Effector memory CD4-positive, alpha-beta T cell (primary cell): ENCODE data around the gene KIF3A.

Experiments
- DNase-seq, 3 donors: peaks; one replicate each; pipeline ENCODE4 v3.0.0-alpha.2; 2020
- H3K27ac ChIP-seq: 2 replicates; pipeline ENCODE4 v1.7.0; 2013; ENCODE audit warnings: mild to moderate bottlenecking, low read length, moderate library complexity; ENCODE audit not compliant: insufficient read depth, poor library complexity, severe bottlenecking
- H3K27me3 ChIP-seq: replicated peaks from 2 replicates; pipeline ENCODE4 v1.7.0; 2013; ENCODE audit warnings: mild to moderate bottlenecking, low read length; ENCODE audit not compliant: insufficient read depth, control insufficient read depth, poor library complexity, severe bottlenecking
- H3K36me3 ChIP-seq: 2 replicates; pipeline ENCODE4 v1.7.0; 2013; ENCODE audit warnings: mild to moderate bottlenecking, low read length, moderate library complexity; ENCODE audit not compliant: control insufficient read depth, insufficient read depth
- H3K4me1 ChIP-seq: 2 replicates; pipeline ENCODE4 v1.7.0; 2013; ENCODE audit warnings: low read length, mild to moderate bottlenecking; ENCODE audit not compliant: control insufficient read depth, insufficient read depth, poor library complexity, severe bottlenecking
- H3K4me3 ChIP-seq: 2 replicates; pipeline ENCODE4 v1.7.0; 2013; ENCODE audit warnings: low read length, low read depth, mild to moderate bottlenecking; ENCODE audit not compliant: insufficient read depth, poor library complexity, severe bottlenecking
- H3K9me3 ChIP-seq: 2 replicates; pipeline ENCODE4 v1.7.0; 2013; ENCODE audit warnings: mild to moderate bottlenecking, low read length, moderate library complexity; ENCODE audit not compliant: control insufficient read depth

Gene KIF3A

GRCh38 chr5:132658381-132659302 lies 78.7 kb downstream of the KIF3A start:
- DNase-seq = no peak
- H3K27me3 ChIP-seq = peaks cover 15% of the 10 kb centered on the region
- H3K9me3 ChIP-seq = no peaks in the 10 kb centered on the region
- H3K36me3 ChIP-seq = no peaks in the 10 kb centered on the region
- no peak overlapping the region for H3K27ac ChIP-seq
- peaks cover 13% of the 10 kb centered on the region for H3K4me1 ChIP-seq
- H3K4me3 ChIP-seq = no peak overlapping the region

GRCh38 chr5:132657676-132658380 lies 79.5 kb downstream of the KIF3A start, which contains the start of gene IL13:
Gene IL13 (plus strand): TSS chr5:132658173. CDS start chr5:132658187, 14 bp downstream.
- H3K27ac ChIP-seq = no peak within 1 kb of the TSS
- peaks cover 15% of the 10 kb centered on the region for H3K27me3 ChIP-seq
- H3K36me3 ChIP-seq = no peaks in the 10 kb centered on the region
- peaks cover 13% of the 10 kb centered on the region for H3K4me1 ChIP-seq
- no peaks in the 10 kb centered on the region for H3K9me3 ChIP-seq
- no peak for DNase-seq
- H3K4me3 ChIP-seq = no peak within 1 kb of the TSS

- Histone ChIP-seq H3K27me3 (peaks cover 15% of the 10 kb centered on the region), H3K27ac (no peak overlapping the region), H3K4me1 (peaks cover 13% of the 10 kb centered on the region), H3K9me3 (no peaks in the 10 kb centered on the region), H3K4me3 (peak overlapping the region; percentile 48), H3K36me3 (no peaks in the 10 kb centered on the region)
- no peak for DNase-seq
These were observed 80.5 kb downstream of the KIF3A start for GRCh38 chr5:132656774-132657355.

- peak overlapping the region; percentile 48 for H3K4me3 ChIP-seq
- H3K27ac ChIP-seq = no peak overlapping the region
These were observed 81.2 kb downstream of the KIF3A start for GRCh38 chr5:132655821-132656773.

GRCh38 chr5:132653716-132654115 lies 83.6 kb downstream of the KIF3A start:
- DNase-seq = no peak
- H3K27ac ChIP-seq = no peak overlapping the region
- no peak overlapping the region for H3K4me3 ChIP-seq
- peaks cover 9% of the 10 kb centered on the region for H3K4me1 ChIP-seq
- no peaks in the 10 kb centered on the region for H3K36me3 ChIP-seq
- H3K9me3 ChIP-seq = peaks cover 5% of the 10 kb centered on the region
- H3K27me3 ChIP-seq = peaks cover 15% of the 10 kb centered on the region

More at GRCh38 chr5:132655821-132656773, 81.2 kb downstream of the KIF3A start:
- Histone ChIP-seq H3K4me1 (peaks cover 10% of the 10 kb centered on the region), H3K27me3 (peaks cover 15% of the 10 kb centered on the region), H3K9me3 (no peaks in the 10 kb centered on the region), H3K36me3 (no peaks in the 10 kb centered on the region)
- peak in 1 of 3 donors; percentile 18 for DNase-seq

- no peak for DNase-seq
- H3K27me3 ChIP-seq = peaks cover 13% of the 10 kb centered on the region
- peaks cover 7% of the 10 kb centered on the region for H3K4me1 ChIP-seq
These were observed 85.4 kb downstream of the KIF3A start for GRCh38 chr5:132651838-132652469.

GRCh38 chr5:132648355-132648754 lies 89.0 kb downstream of the KIF3A start:
- H3K4me3 ChIP-seq = no peak overlapping the region
- DNase-seq = no peak
- H3K27ac ChIP-seq = no peak overlapping the region
- H3K9me3 ChIP-seq = peaks cover 7% of the 10 kb centered on the region
- no peaks in the 10 kb centered on the region for H3K4me1 ChIP-seq
- peaks cover under 1% of the 10 kb centered on the region for H3K36me3 ChIP-seq
- H3K27me3 ChIP-seq = no peaks in the 10 kb centered on the region

More at GRCh38 chr5:132651838-132652469, 85.4 kb downstream of the KIF3A start:
- peaks cover 7% of the 10 kb centered on the region for H3K9me3 ChIP-seq
- no peak overlapping the region for H3K4me3 ChIP-seq
- no peak overlapping the region for H3K27ac ChIP-seq
- H3K36me3 ChIP-seq = no peaks in the 10 kb centered on the region

- peaks cover 7% of the 10 kb centered on the region for H3K9me3 ChIP-seq
- H3K27ac ChIP-seq = no peak overlapping the region
- no peak for DNase-seq
- no peaks in the 10 kb centered on the region for H3K27me3 ChIP-seq
- H3K36me3 ChIP-seq = peaks cover 8% of the 10 kb centered on the region
- no peaks in the 10 kb centered on the region for H3K4me1 ChIP-seq
- H3K4me3 ChIP-seq = no peak overlapping the region
These were observed 89.9 kb downstream of the KIF3A start for GRCh38 chr5:132647473-132647872.
